OCI-LY7 (cell line): ENCODE data around the gene CCDC92. TPM values are rescaled to one million over a fixed set of nuclear protein-coding genes. Genes with fewer than 3 reads are reported as not detected.

Source experiments
- BruUV-seq: library from RNA; stranded (reverse); fragments of 400-500 nt; replicated peaks from 2 replicates; lab custom pipeline; 2021; lab: Mats Ljungman, UMichigan
- CTCF ChIA-PET: fragments of 300-600 bp; sonication (Branson Sonifier 250); formaldehyde crosslinking; loops from one replicate; lab custom pipeline; 2022; ENCODE audit warnings: antibody characterized with exemption; ENCODE audit not compliant: unreplicated experiment; lab: Charles Lee
- POLR2A ChIA-PET: fragments of 300-600 bp; sonication (Branson Sonifier 250); formaldehyde crosslinking; loops from one replicate; lab custom pipeline; 2022; ENCODE audit warnings: antibody characterized with exemption; lab: Charles Lee
- DNase-seq: peaks from one replicate; pipeline ENCODE4 v3.0.0-alpha.2; 2015; ENCODE audit warnings: low spot score
- H2AFZ ChIP-seq: fragments of 200-600 bp; sonication (generic), shearing (Covaris generic); 2 replicates; pipeline ENCODE4 v1.6.1; 2014; ENCODE audit warnings: mild to moderate bottlenecking, antibody characterized with exemption, low read length, moderate library complexity
- H3K27ac ChIP-seq: fragments of 200-600 bp; sonication (generic); 2 replicates; pipeline ENCODE4 v1.5.1; 2014; ENCODE audit warnings: mixed run types, low read depth, mild to moderate bottlenecking, moderate library complexity, low read length, inconsistent platforms; ENCODE audit not compliant: poor library complexity, severe bottlenecking
- H3K36me3 ChIP-seq: fragments of 200-600 bp; sonication (generic); 2 replicates; pipeline ENCODE4 v1.6.1; 2014; ENCODE audit warnings: mild to moderate bottlenecking, antibody characterized with exemption, low read length, moderate library complexity, mixed read lengths; ENCODE audit not compliant: insufficient read depth
- H3K4me1 ChIP-seq: fragments of 200-600 bp; sonication (generic); 2 replicates; pipeline ENCODE4 v1.5.1; 2014; ENCODE audit warnings: mild to moderate bottlenecking, low read length; ENCODE audit not compliant: insufficient read depth, poor library complexity, severe bottlenecking
- H3K4me2 ChIP-seq: fragments of 200-600 bp; sonication (generic); 2 replicates; pipeline ENCODE4 v1.6.1; 2014; ENCODE audit warnings: mild to moderate bottlenecking, low read length
- H3K4me3 ChIP-seq: fragments of 200-600 bp; sonication (generic); 2 replicates; pipeline ENCODE4 v1.5.1; 2014; ENCODE audit warnings: mild to moderate bottlenecking, low read depth, low read length; ENCODE audit not compliant: poor library complexity, severe bottlenecking
- H3K79me2 ChIP-seq: fragments of 200-600 bp; sonication (generic); 2 replicates; pipeline ENCODE4 v1.6.1; 2016; ENCODE audit warnings: low read depth, mild to moderate bottlenecking, low read length, moderate library complexity, mixed read lengths; ENCODE audit not compliant: insufficient read depth
- H3K9me2 ChIP-seq: fragments of 200-600 bp; sonication (generic); 2 replicates; pipeline ENCODE4 v1.6.1; 2016; ENCODE audit warnings: mild to moderate bottlenecking, low read length, mixed read lengths; ENCODE audit not compliant: insufficient read depth
- H3K9me3 ChIP-seq: fragments of 200-600 bp; sonication (generic); 2 replicates; pipeline ENCODE4 v1.6.1; 2014; ENCODE audit warnings: mild to moderate bottlenecking, mixed run types, low read length, mixed read lengths
- H4K20me1 ChIP-seq: fragments of 200-600 bp; sonication (generic); 2 replicates; pipeline ENCODE4 v1.6.1; 2014; ENCODE audit warnings: mild to moderate bottlenecking, antibody characterized with exemption, low read length, moderate library complexity, mixed read lengths; ENCODE audit not compliant: insufficient read depth
- CTCF ChIP-seq: fragments of 200-600 bp; sonication (generic); conservative IDR thresholded peaks from 2 replicates; pipeline ENCODE4 v1.5.1; 2014; ENCODE audit warnings: mild to moderate bottlenecking, antibody characterized with exemption, low read length, moderate library complexity, mixed read lengths
- EZH2phosphoT487 ChIP-seq: fragments of 200-600 bp; sonication (generic); IDR thresholded peaks from 2 replicates; pipeline ENCODE4 v1.6.1; 2018; ENCODE audit warnings: low read depth, borderline replicate concordance, mild to moderate bottlenecking, mixed run types, antibody characterized with exemption, low read length, moderate library complexity, mixed read lengths
- intact Hi-C: fragments of 100-400 bp; cut with micrococcal nuclease; formaldehyde crosslinking; loops from one replicate; pipeline ENCODE4 v1.10.0; 2022; ENCODE audit not compliant: unreplicated experiment
- total RNA-seq, 2 experiments: library from RNA; depleted of rRNA in 1 of 2; stranded (reverse); fragments of >200 nt in 1 of 2; shearing (Covaris generic) in 1 of 2; gene quantifications; 2 replicates each; pipeline ENCODE4 v1.2.3, GENCODE V29; 2014 to 2022

The CCDC92 gene
- total RNA-seq, 2 experiments from 2014 or later: 3.1 to 12.3 TPM

GRCh38 chr12:124015494-124016461 is 43.1 kb upstream of the CCDC92 start:
- no peaks in the 10 kb centered on the region for H3K79me2 ChIP-seq
- no peak for TF ChIP-seq CTCF
- no peak for TF ChIP-seq EZH2phosphoT487
- no peak for DNase-seq
- ChIA-PET POLR2A (interaction anchor here (0.5 to 1.6 kb wide), 3 partner anchors 20 to 269 kb away, joined by 3 to 5 read pairs (median 4); no protein-coding TSS in a partner anchor), CTCF (no interaction called here)
- BruUV-seq: no TSS peak
- H2AFZ ChIP-seq: no peak overlapping the region
- H3K36me3 ChIP-seq: peaks cover 29% of the 10 kb centered on the region
- no peaks in the 10 kb centered on the region for H4K20me1 ChIP-seq
- no peak overlapping the region for H3K4me3 ChIP-seq
- H3K9me3 ChIP-seq: no peaks in the 10 kb centered on the region
- H3K27ac ChIP-seq: no peak overlapping the region
- intact Hi-C loops: no loop called here
- H3K4me1 ChIP-seq: no peaks in the 10 kb centered on the region
- H3K9me2 ChIP-seq: no peaks in the 10 kb centered on the region
- H3K4me2 ChIP-seq: no peak overlapping the region

DNA sequence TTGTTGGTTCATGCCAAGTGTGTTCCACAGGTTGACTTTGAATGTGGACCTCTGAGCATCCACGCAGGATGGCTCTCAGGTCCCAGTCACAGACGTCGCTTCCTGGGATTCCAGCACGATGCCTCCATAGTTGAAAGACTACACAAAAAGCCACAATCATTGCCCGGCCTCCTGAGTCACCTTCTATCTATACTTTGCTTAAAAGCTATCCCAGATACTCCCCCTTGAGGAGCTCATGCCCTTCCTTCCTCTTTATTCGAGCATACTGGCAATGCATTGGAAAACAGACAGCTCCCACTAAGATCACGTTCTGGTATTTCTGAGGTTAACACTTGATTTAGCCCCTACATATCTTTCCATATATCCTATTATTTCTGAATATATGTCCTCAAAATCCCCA is 40.4 kb upstream of the CCDC92 start:
- TF ChIP-seq CTCF (no peak), EZH2phosphoT487 (no peak)
- H3K9me3 ChIP-seq: no peaks in the 10 kb centered on the region
- H2AFZ ChIP-seq: no peak overlapping the region
- POLR2A ChIA-PET: interaction anchor here (0.7 kb wide), 1 partner anchor 754 kb away, joined by 4 read pairs; no protein-coding TSS in a partner anchor
- H3K4me3 ChIP-seq: no peak overlapping the region
- H3K4me2 ChIP-seq: no peak overlapping the region
- no peaks in the 10 kb centered on the region for H4K20me1 ChIP-seq
- intact Hi-C loops: no loop called here
- no peak overlapping the region for H3K27ac ChIP-seq
- no peaks in the 10 kb centered on the region for H3K4me1 ChIP-seq
- CTCF ChIA-PET: no interaction called here
- no peaks in the 10 kb centered on the region for H3K79me2 ChIP-seq
- peaks cover 29% of the 10 kb centered on the region for H3K36me3 ChIP-seq
- DNase-seq: no peak
- no peaks in the 10 kb centered on the region for H3K9me2 ChIP-seq
- BruUV-seq: no TSS peak
